Liver (tissue), 3 donors: ENCODE data around the gene GALNT9.

Source experiments
- CTCF ChIP-seq: fragments of 150-350 bp; IDR thresholded peaks from 2 replicates; pipeline ENCODE4 v1.5.1; 2017; ENCODE audit warnings: improper control_type of control experiment, low read depth, low read length; ENCODE audit not compliant: missing input control
- JUND ChIP-seq, 2 donors: IDR thresholded peaks; 2 replicates each; pipeline ENCODE4 v1.6.1; 2016; ENCODE audit warnings: antibody characterized with exemption in 2 of 2
- MAX ChIP-seq: IDR thresholded peaks from 2 replicates; pipeline ENCODE4 v1.6.1; 2016; ENCODE audit warnings: antibody characterized with exemption
- RAD21 ChIP-seq, 2 donors: IDR thresholded peaks; 2 replicates each; pipeline ENCODE4 v1.6.1; 2016; ENCODE audit warnings: antibody characterized with exemption in 2 of 2, mild to moderate bottlenecking in 2 of 2
- SP1 ChIP-seq: IDR thresholded peaks from 2 replicates; pipeline ENCODE4 v1.6.1; 2018; ENCODE audit warnings: antibody characterized with exemption, mild to moderate bottlenecking
- YY1 ChIP-seq: IDR thresholded peaks from 2 replicates; pipeline ENCODE4 v1.6.1; 2016; ENCODE audit warnings: antibody characterized with exemption, mild to moderate bottlenecking
- donor health status: healthy.
- donor health status: healthy.

- TF ChIP-seq CTCF, result no peak
- no peak for TF ChIP-seq JUND (IDR thresholded peaks at IDR 0.05)
- TF ChIP-seq RAD21 (IDR thresholded peaks at IDR 0.05), result no peak
- TF ChIP-seq MAX, result no peak
- no peak for TF ChIP-seq SP1
- no peak for TF ChIP-seq YY1
These were observed 6.0 kb downstream of the GALNT9 start for GRCh38 chr12:132323171-132324010.
